Calu3 (cell line): ENCODE data around the gene MC3R. TPM values are rescaled to one million over a fixed set of nuclear protein-coding genes. Genes with fewer than 3 reads are reported as not detected.

Experiments
- BruUV-seq: library from RNA; stranded (reverse); fragments of 400-500 nt; replicated peaks from 2 replicates; lab custom pipeline; 2021; lab: Mats Ljungman, UMichigan
- CTCF ChIA-PET: fragments of 300-600 bp; sonication (Branson Sonifier 250); formaldehyde crosslinking; loops from one replicate; lab custom pipeline; 2022; ENCODE audit warnings: antibody characterized with exemption; lab: Charles Lee
- DNase-seq: peaks from one replicate; pipeline ENCODE4 v3.0.0; 2022
- H3K27ac Mint-ChIP-seq: one replicate; pipeline ENCODE4 v1.8.0; 2022; ENCODE audit warnings: mixed read lengths; ENCODE audit not compliant: unreplicated experiment
- H3K27me3 Mint-ChIP-seq: one replicate; pipeline ENCODE4 v1.8.0; 2022; ENCODE audit warnings: mixed read lengths; ENCODE audit not compliant: unreplicated experiment
- H3K36me3 Mint-ChIP-seq: one replicate; pipeline ENCODE4 v1.8.0; 2022; ENCODE audit warnings: mild to moderate bottlenecking, moderate library complexity, mixed read lengths; ENCODE audit not compliant: insufficient read depth, unreplicated experiment
- H3K4me1 Mint-ChIP-seq: one replicate; pipeline ENCODE4 v1.8.0; 2022; ENCODE audit warnings: mild to moderate bottlenecking, low read depth, mixed read lengths; ENCODE audit not compliant: unreplicated experiment
- H3K4me3 Mint-ChIP-seq: one replicate; pipeline ENCODE4 v1.8.0; 2022; ENCODE audit warnings: mild to moderate bottlenecking, low read depth, moderate library complexity, mixed read lengths; ENCODE audit not compliant: unreplicated experiment
- H3K9me3 Mint-ChIP-seq: one replicate; pipeline ENCODE4 v1.8.0; 2022; ENCODE audit warnings: low read depth, mixed read lengths; ENCODE audit not compliant: unreplicated experiment
- intact Hi-C: fragments of 100-400 bp; cut with micrococcal nuclease; formaldehyde crosslinking; loops from one replicate; pipeline ENCODE4 v1.10.0; 2022; ENCODE audit not compliant: unreplicated experiment
- total RNA-seq: library from RNA; stranded (reverse); gene quantifications from 2 replicates; pipeline ENCODE4 v1.2.3, GENCODE V29; 2022
- TF ChIP-seq, protein P1 (sequence below): fragments of 200-600 bp; IDR thresholded peaks from one replicate; pipeline ENCODE4 v1.8.0; 2022; ENCODE audit warnings: antibody characterized with exemption; ENCODE audit not compliant: unreplicated experiment

The MC3R gene
- total RNA-seq, 1 experiment from 2014 or later: not detected

GRCh38 chr20:56222945-56223344 is 25.6 kb upstream of the MC3R start:
- no peaks in the 10 kb centered on the region for H3K36me3 Mint-ChIP-seq

GRCh38 chr20:56223352-56223751 is 25.2 kb upstream of the MC3R start:
- no peak overlapping the region for H3K27ac Mint-ChIP-seq
- intact Hi-C loops: no loop called here
- peaks cover 10% of the 10 kb centered on the region for H3K9me3 Mint-ChIP-seq
- no peak for DNase-seq
- no peak overlapping the region for H3K4me3 Mint-ChIP-seq
- no TSS peak for BruUV-seq
- H3K36me3 Mint-ChIP-seq: no peaks in the 10 kb centered on the region
- CTCF ChIA-PET: no interaction called here
- H3K27me3 Mint-ChIP-seq: no peaks in the 10 kb centered on the region
- TF ChIP-seq, protein P1, sequence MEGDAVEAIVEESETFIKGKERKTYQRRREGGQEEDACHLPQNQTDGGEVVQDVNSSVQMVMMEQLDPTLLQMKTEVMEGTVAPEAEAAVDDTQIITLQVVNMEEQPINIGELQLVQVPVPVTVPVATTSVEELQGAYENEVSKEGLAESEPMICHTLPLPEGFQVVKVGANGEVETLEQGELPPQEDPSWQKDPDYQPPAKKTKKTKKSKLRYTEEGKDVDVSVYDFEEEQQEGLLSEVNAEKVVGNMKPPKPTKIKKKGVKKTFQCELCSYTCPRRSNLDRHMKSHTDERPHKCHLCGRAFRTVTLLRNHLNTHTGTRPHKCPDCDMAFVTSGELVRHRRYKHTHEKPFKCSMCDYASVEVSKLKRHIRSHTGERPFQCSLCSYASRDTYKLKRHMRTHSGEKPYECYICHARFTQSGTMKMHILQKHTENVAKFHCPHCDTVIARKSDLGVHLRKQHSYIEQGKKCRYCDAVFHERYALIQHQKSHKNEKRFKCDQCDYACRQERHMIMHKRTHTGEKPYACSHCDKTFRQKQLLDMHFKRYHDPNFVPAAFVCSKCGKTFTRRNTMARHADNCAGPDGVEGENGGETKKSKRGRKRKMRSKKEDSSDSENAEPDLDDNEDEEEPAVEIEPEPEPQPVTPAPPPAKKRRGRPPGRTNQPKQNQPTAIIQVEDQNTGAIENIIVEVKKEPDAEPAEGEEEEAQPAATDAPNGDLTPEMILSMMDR: no peak
- peaks cover 9% of the 10 kb centered on the region for H3K4me1 Mint-ChIP-seq

More at GRCh38 chr20:56222945-56223344, 25.6 kb upstream of the MC3R start:
- Mint-ChIP-seq H3K27me3 (no peaks in the 10 kb centered on the region), H3K9me3 (peaks cover 10% of the 10 kb centered on the region), H3K4me1 (peaks cover 9% of the 10 kb centered on the region), H3K27ac (no peak overlapping the region), H3K4me3 (no peak overlapping the region)
- TF ChIP-seq, protein P1: no peak
- no peak for DNase-seq
- no TSS peak for BruUV-seq
- intact Hi-C loops: no loop called here
- CTCF ChIA-PET: no interaction called here

- Mint-ChIP-seq H3K4me1 (no peaks in the 10 kb centered on the region), H3K36me3 (no peaks in the 10 kb centered on the region), H3K27ac (no peak overlapping the region), H3K4me3 (no peak overlapping the region), H3K27me3 (no peaks in the 10 kb centered on the region), H3K9me3 (peaks cover 2% of the 10 kb centered on the region)
- intact Hi-C loops: no loop called here
- BruUV-seq: no TSS peak
- no peak for DNase-seq
- TF ChIP-seq, protein P1: no peak
- CTCF ChIA-PET: no interaction called here
These were observed 20.5 kb upstream of the MC3R start for GRCh38 chr20:56228021-56228420.

GRCh38 chr20:56229812-56230211 is 18.7 kb upstream of the MC3R start:
- no peak overlapping the region for H3K4me3 Mint-ChIP-seq

More at GRCh38 chr20:56229812-56230211, 18.7 kb upstream of the MC3R start:
- TF ChIP-seq, protein P1: no peak
- no peaks in the 10 kb centered on the region for H3K27me3 Mint-ChIP-seq
- H3K4me1 Mint-ChIP-seq: no peaks in the 10 kb centered on the region
- peaks cover 7% of the 10 kb centered on the region for H3K9me3 Mint-ChIP-seq
- BruUV-seq: no TSS peak
- H3K27ac Mint-ChIP-seq: no peak overlapping the region
- DNase-seq: no peak
- no peaks in the 10 kb centered on the region for H3K36me3 Mint-ChIP-seq
- intact Hi-C loops: no loop called here
- CTCF ChIA-PET: interaction anchor here (0.8 kb wide), 1 partner anchor 23 kb away, joined by 3 read pairs; no protein-coding TSS in a partner anchor
